HL-60/S4 treated with retinoic acid at 250 ng/mL for 4 days and 3 days (cell line): ENCODE results near the gene CYP4A11.
"Not testable (repeated sequence)": the region's sequence is repeated elsewhere in the genome, so short reads cannot be mapped to it uniquely, and the experiment has no call there.

Experiments
- in situ Hi-C: fragments of 300-500 bp; cut with MboI; formaldehyde crosslinking; loops from 2 replicates; pipeline ENCODE4 v1.7.0; 2022; ENCODE audit warnings: low sequenced_read_pairs

Gene CYP4A11

GRCh38 chr1:46927249-46927835 is 13.9 kb downstream of the CYP4A11 start:
- in situ Hi-C loops, result no loop called here

- in situ Hi-C loops, result no loop called here
Measured at GRCh38 chr1:46910790-46911189, 30.5 kb downstream of the CYP4A11 start.

GRCh38 chr1:46903481-46903880 is 37.8 kb downstream of the CYP4A11 start:
- in situ Hi-C loops, result no loop called here

- in situ Hi-C loops, result no loop called here
Measured at GRCh38 chr1:46900401-46900800, 40.9 kb downstream of the CYP4A11 start.

- in situ Hi-C loops, result not testable (repeated sequence)
Measured at GRCh38 chr1:46881656-46882055, 59.6 kb downstream of the CYP4A11 start.
